ENCODE measurements around the gene SCN5A. TPM values are rescaled to one million over a fixed set of nuclear protein-coding genes. Genes with fewer than 3 reads are reported as not detected.

SCN5A gene

Small RNA genes lying within 50 kb of the gene (small RNA-seq; reads per million reads assigned to genes)
- not detected for gene RF00019 (ENCODE audit: insufficient read depth)
